ENCODE measurements around the gene GPX3.

Gene GPX3

GRCh38 chr5:151034422-151035379 is 14.3 kb downstream of the GPX3 start:
- no peak for DNase-seq

DNA sequence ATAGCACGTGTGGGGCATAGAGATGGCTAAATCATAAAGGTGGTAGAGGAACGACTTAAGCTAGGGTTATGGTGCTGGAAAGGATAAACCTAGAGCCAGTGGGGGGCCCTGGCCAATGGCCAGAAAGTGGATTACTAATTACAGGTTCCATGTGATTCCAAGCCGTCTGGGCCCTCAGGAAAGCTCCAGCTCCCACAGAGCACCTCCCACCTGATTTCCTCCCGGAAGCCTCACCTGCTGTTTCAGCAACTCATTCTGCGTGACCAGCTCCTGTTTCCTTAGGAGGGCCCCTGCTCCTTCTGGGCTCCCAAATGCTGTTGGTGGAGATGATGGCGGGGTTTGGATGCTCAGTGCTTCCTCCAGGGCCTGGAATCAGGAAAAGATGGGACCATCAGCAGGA is 16.2 kb downstream of the GPX3 start:
- no peak for DNase-seq

- no peak for DNase-seq
These were observed 17.4 kb downstream of the GPX3 start for GRCh38 chr5:151037561-151038411.

- no peak for DNase-seq
These were observed 18.0 kb downstream of the GPX3 start for GRCh38 chr5:151038412-151038745.

DNA sequence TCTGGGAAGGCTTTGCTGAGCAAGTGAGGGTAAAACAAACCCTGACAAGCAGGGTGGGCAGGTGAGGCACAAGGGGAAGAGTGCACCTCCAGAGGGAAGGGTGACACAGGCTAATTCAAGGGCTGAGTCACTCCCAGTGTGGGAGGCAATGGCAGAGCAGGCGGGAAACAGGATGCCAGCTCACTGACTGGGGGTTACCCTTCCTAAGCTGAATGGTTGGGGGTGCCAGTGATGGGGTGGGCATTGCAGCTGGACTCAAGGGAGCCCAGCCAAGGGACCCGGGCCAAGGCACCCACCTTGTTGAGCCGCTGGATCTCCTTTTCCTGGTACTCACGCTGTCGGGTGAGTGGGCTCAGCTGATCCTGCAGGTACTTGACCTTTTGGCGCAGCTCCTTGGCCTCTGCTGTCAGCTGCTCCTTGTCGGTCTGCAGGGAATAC is 18.4 kb downstream of the GPX3 start:
- DNase-seq: no peak

GRCh38 chr5:151039665-151040064 is 19.3 kb downstream of the GPX3 start:
- no peak for DNase-seq

DNA sequence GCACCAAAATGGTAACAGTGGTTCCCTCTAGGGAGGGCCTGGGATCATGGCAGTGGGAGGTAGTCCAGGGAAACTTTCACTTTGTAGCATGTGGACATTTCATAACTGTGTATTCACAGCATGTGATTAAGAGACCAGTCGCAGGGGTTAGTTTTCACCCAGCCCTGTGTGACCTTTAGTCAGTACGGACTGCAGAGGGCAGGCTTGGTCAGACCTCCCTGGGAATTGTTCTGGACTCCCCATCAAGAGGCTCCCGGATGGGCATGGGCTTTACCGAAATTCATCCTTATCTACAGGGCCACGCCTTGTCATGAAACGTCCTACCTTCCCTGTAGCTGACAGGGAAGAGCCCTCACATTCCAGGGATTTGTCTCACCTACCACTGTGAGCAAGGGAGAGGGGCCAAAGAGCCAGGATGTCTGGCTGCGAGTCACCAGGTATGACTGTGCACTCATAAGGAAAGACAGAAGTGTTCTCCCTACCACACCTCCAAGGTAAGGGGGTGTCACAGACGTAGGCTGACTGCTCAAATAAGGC is 19.9 kb downstream of the GPX3 start:
- DNase-seq: no peak

- DNase-seq: no peak
These were observed 21.3 kb downstream of the GPX3 start for GRCh38 chr5:151041577-151042268.

DNA sequence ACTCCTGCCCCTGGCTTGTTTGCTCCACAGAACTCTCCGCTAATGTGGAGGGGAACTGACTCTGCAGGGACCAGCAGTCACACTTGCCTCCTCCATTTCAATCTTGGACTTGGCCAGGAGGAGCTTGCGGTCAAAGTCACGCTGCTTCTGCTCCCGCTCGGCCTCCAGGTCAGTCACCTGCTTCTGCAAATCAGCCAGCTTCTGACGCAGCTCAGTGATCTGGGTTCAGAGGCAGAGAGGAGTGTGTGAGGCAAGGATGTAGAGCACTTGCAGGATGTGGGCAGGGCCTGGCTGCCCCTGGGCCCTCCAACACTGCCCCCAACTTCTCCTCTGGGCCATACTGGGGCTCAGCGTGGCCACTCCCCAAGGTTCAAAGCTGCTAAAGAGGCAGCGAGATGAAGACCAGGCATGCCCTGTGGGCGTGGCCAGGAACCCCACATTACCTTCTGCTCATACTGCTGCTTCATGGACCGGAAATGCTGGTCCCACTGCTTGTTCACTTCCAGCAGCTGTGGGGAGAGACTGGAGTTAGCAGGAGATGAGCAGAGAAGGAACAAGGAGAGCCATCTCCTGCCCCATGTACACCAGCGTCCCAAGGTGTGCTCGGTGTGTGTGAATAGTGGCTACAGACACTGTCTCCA is 22.2 kb downstream of the GPX3 start:
- no peak for DNase-seq

DNA sequence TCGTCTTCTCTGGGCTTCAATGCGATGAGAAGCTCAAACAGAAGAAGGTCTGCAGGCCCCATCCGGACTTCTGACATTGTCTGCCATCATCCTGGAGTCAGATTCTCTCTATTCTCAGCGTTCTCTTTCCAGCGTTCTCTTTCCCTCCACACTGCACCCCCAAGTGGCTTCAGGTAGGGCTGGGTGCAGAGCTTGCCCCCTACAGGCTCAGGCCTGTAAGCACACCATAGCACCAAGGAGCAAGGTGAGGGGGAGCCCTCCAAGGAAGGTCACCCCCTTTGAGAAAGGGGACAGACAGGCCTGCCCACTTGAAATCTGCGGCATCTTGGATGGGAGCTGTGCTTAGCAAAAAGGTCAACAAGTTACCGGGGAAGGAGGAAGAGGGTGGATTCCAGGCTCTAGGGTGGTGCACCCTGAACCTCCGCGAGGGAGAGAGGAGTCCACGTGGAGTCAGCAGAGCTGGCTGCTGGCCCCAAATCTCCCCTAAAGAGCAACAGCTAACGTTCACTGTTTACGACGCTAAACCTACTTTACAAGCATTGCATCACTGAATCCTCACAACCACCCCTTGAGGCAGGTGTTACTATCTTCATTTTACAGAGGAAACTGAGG is 27.5 kb downstream of the GPX3 start:
- DNase-seq: no peak

GRCh38 chr5:151048526-151048925 is 28.1 kb downstream of the GPX3 start:
- no peak for DNase-seq

GRCh38 chr5:151051066-151051930 is 30.9 kb downstream of the GPX3 start:
- DNase-seq: peak; percentile 39 to 61

DNA sequence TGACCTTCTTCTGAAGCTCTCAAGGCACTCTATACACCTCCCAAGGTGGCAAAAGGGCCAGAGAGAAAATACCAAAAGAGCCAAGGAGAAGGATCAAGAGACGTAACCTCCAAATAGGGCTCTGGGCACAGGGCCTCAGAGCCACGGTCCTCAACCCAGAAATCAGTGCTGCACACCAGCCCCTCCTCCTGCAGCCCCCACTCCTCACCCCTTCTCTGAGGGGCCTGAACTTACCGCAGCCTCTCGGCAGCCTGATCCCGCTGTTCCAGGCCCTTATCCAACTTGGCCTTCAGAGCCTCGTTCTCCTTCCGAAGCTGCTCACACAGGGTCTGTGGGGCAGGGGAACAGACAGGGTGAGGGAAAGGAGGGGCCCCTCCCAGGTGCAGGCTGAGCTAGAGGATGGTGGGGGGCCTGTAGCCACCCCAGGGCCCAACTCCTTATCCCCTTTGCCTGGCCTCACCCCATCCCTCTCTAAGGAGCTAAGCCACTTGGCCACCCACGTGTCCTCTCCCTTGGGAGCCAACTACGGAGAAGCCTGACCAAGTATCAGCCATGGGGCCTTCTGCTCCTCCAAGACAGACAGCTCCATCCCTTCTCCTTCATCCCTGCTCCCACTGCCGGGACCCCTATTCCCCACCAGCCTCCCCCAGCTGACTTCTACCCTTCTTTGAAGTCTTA is 31.7 kb downstream of the GPX3 start:
- DNase-seq: no peak

GRCh38 chr5:151052836-151053235 is 32.4 kb downstream of the GPX3 start:
- no peak for DNase-seq

GRCh38 chr5:151053796-151054462 is 33.5 kb downstream of the GPX3 start:
- no peak for DNase-seq

DNA sequence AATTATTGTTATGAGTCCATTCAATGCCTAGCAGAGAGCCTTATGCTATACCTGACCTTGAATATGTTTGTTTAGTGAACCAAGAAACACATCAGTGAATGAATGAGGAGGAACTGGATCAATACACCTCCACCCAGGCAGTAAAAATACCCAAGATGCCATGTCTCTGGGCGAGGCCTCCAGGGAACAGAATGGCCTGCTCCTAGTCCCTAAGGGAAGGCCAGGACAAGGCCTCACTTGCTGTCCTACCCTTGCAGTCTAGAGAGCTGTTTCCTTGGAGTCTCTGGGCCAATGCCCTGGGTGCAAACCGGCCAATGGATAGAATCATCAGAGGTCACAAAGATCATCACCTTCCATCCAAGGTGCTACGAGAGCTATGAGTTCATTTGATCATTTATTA is 34.3 kb downstream of the GPX3 start:
- DNase-seq: no peak

- no peak for DNase-seq
These were observed 34.9 kb downstream of the GPX3 start for GRCh38 chr5:151055336-151055735.

DNA sequence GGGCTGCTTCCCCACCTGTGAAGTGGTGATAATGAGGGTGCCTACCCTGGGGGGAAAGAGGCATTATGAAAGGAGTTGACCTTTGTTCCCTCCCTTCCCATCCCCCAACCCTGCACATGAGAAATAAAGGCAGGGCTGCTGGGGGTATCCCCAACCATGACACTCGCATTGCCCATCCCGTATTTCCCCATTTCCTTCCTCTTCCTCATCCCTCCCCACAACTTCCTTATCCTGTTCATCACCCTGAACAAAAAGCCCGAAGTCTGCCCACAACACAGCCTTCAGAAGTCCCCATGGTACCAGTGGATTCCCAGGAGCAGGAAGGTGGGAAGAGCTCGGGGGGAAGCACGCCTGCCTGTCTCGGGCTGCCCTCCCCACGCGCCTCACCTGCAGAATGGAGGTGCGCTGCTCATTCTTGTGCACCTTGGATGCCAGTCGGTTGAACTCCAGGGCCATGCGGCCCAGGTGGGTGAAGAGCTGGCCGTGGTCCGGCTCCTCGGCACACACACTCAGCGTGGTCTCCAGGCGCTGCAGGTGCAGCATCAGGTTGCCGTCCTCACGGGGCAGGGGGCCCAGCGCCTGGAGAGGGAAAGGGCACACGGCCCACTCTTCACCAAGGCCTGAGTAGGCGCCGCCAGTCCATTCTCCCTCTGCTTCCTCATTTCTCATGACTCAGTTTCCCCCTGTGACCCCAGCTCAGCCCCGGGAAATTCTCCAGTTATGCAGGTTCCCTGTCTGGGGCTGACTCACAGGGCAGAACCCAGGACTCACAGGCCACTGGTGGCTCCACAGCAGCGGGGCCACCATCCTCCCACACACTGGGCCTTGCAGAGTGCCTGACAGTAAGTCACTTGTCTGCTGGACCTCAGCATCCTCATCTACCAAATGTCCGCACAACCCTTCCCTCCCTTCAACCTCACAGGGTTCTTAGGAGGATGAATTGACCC is 36.3 kb downstream of the GPX3 start:
- no peak for DNase-seq

- no peak for DNase-seq
These were observed 37.9 kb downstream of the GPX3 start for GRCh38 chr5:151058301-151058700.
